CD4-positive, alpha-beta memory T cell (primary cell): ENCODE results near the gene TFF2. TPM values are rescaled to one million over a fixed set of nuclear protein-coding genes. Genes with fewer than 3 reads are reported as not detected.
A peak's percentile ranks its signal among the peaks of the same experiment; 100 is the strongest.

Source experiments
- CTCF ChIA-PET: fragments of 350-600 bp; sonication (Branson Sonifier 250); formaldehyde crosslinking; loops from one replicate; lab custom pipeline; 2021; ENCODE audit warnings: inconsistent platforms; ENCODE audit not compliant: partially characterized antibody; lab: Charles Lee
- POLR2A ChIA-PET: fragments of 350-600 bp; sonication (Branson Sonifier 250); formaldehyde crosslinking; loops from one replicate; lab custom pipeline; 2021; ENCODE audit not compliant: partially characterized antibody; lab: Charles Lee
- DNase-seq, 5 donors: peaks; one replicate each; pipeline versions ENCODE4 v3.0.0 to v3.0.0-alpha.2; 2020 to 2022; ENCODE audit warnings: mixed read lengths in 1 of 5
- H3K27ac ChIP-seq: one replicate; pipeline ENCODE4 v1.7.0; 2013; ENCODE audit warnings: low read depth, low read length
- H3K27me3 ChIP-seq: 2 replicates; pipeline ENCODE4 v1.7.0; 2013; ENCODE audit warnings: mild to moderate bottlenecking, low read length, moderate library complexity; ENCODE audit not compliant: insufficient read depth
- H3K36me3 ChIP-seq: 2 replicates; pipeline ENCODE4 v1.7.0; 2013; ENCODE audit warnings: mild to moderate bottlenecking, low read length, moderate library complexity; ENCODE audit not compliant: insufficient read depth
- H3K4me1 ChIP-seq: 2 replicates; pipeline ENCODE4 v1.7.0; 2013; ENCODE audit warnings: mild to moderate bottlenecking, low read length, moderate library complexity; ENCODE audit not compliant: insufficient read depth
- H3K4me3 ChIP-seq, 2 donors: one replicate each; pipeline ENCODE4 v1.7.0; 2013; ENCODE audit warnings: low read length in 2 of 2, mild to moderate bottlenecking in 1 of 2
- H3K9me3 ChIP-seq, 2 donors: one replicate each; pipeline ENCODE4 v1.7.0; 2013; ENCODE audit warnings: low read length in 2 of 2, control low read depth in 1 of 2; ENCODE audit not compliant: control insufficient read depth in 1 of 2
- H3K27ac Mint-ChIP-seq, 7 donors: one replicate each; pipeline ENCODE4 v1.8.0; 2020 to 2021; ENCODE audit warnings: mixed read lengths in 7 of 7, mild to moderate bottlenecking in 6 of 7, inconsistent platforms in 3 of 7, moderate library complexity in 3 of 7
- H3K27me3 Mint-ChIP-seq, 2 donors: one replicate each; pipeline ENCODE4 v1.8.0; 2020 to 2021; ENCODE audit warnings: mixed read lengths in 2 of 2
- H3K36me3 Mint-ChIP-seq, 2 donors: one replicate each; pipeline ENCODE4 v1.8.0; 2020 to 2021; ENCODE audit warnings: mixed read lengths in 2 of 2, inconsistent platforms in 1 of 2, mild to moderate bottlenecking in 1 of 2
- H3K4me1 Mint-ChIP-seq, 4 donors: one replicate each; pipeline ENCODE4 v1.8.0; 2020 to 2021; ENCODE audit warnings: mixed read lengths in 4 of 4, mild to moderate bottlenecking in 1 of 4
- H3K4me3 Mint-ChIP-seq, 8 donors: one replicate each; pipeline ENCODE4 v1.8.0; 2020 to 2021; ENCODE audit warnings: mixed read lengths in 8 of 8, mild to moderate bottlenecking in 7 of 8, moderate library complexity in 6 of 8, inconsistent platforms in 3 of 8
- H3K9me3 Mint-ChIP-seq, 8 donors: one replicate each; pipeline ENCODE4 v1.8.0; 2020 to 2021; ENCODE audit warnings: mixed read lengths in 8 of 8, mild to moderate bottlenecking in 5 of 8, inconsistent platforms in 3 of 8, moderate library complexity in 1 of 8
- intact Hi-C: fragments of 100-400 bp; cut with micrococcal nuclease; formaldehyde crosslinking; loops from one replicate; pipeline ENCODE4 v1.15.1; 2023
- polyA plus RNA-seq, 2 donors: library from polyadenylated mRNA; unstranded; fragments of 300-500 nt; fragmentation: Illumina TruSeq; gene quantifications; one replicate each; pipeline ENCODE4 v1.2.3, GENCODE V29; 2021
- total RNA-seq, 2 experiments: library from RNA; stranded (reverse); gene quantifications; one replicate each; pipeline ENCODE4 v1.2.3, GENCODE V29; 2021

The TFF2 gene, protein sequence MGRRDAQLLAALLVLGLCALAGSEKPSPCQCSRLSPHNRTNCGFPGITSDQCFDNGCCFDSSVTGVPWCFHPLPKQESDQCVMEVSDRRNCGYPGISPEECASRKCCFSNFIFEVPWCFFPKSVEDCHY
- total RNA-seq: not detected
- polyA plus RNA-seq: not detected

DNA sequence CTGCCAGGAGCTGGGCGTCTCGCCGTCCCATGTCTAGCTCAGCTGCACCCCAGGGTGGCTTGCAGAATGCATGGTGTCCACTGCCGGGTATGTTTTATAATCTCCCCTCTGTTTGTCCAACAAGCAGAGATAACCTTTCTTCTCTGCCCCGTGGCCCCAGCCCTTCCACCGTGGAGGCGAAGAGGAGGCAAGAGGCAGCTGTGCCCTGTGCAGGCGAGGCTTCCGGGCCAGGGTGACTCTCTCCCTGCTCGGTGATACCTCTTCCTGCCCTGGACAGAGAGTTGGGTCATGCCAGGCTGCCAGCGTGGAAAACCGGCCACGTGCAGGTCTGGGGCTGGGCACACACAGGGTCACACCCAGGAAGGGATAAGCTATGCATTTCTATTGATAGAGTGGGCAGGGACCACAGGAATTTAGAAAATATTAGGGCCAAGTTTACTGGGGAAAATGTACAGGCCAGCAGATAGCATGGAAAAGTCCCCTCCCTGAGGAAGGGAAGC, at the start of gene TFF2:
Gene TFF2 (minus strand): TSS at position 68 of the 500 bp plus-strand sequence. CDS start 37 bp downstream, at position 31.
- no peaks in the 10 kb centered on the region for H3K36me3 ChIP-seq
- Mint-ChIP-seq H3K9me3 (peaks cover 2 to 24% (median 16%) of the 10 kb centered on the region in 8 donors), H3K4me3 (no peak within 1 kb of the TSS), H3K27me3 (peaks cover 3 to 5% of the 10 kb centered on the region in 2 donors), H3K27ac (no peak within 1 kb of the TSS), H3K36me3 (peaks cover 3 to 8% of the 10 kb centered on the region in 2 donors), H3K4me1 (no peaks in the 10 kb centered on the region)
- no peaks in the 10 kb centered on the region for H3K4me1 ChIP-seq
- H3K27me3 ChIP-seq: no peaks in the 10 kb centered on the region
- no peak for DNase-seq
- no peaks in the 10 kb centered on the region for H3K9me3 ChIP-seq
- POLR2A ChIA-PET: no interaction called here
- no peak within 1 kb of the TSS for H3K27ac ChIP-seq
- CTCF ChIA-PET: no interaction called here
- H3K4me3 ChIP-seq: no peak within 1 kb of the TSS
- intact Hi-C loops: no loop called here

DNA sequence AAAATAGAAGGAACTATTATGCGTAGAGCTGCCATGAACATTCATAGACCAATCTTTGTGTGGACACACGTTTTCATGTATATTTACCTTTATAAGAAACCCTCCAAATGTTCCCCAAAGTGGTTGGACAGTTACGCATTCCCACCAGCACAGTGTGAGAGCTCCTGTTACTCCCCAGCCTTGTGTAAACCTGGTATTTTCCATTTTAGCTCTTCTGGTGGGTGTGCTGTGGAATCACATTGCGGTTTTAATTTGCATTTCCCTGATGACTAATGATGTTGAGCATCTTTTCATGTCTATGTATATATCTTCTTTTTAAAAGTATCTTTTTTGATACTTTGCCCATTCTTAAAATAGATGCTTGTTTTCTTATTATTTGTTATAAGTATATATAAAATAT, 49.7 kb upstream of the TFF2 start:
- peak in 1 of 5 donors; percentile 61 for DNase-seq
- intact Hi-C loops: loop anchor here (2.0 to 10.0 kb wide), 2 partner anchors 14 to 166 kb away; no protein-coding TSS in a partner anchor
- H3K4me3 Mint-ChIP-seq: peak overlapping the region in 5 of 8 donors; percentile 19 to 71 (median 53)

DNA sequence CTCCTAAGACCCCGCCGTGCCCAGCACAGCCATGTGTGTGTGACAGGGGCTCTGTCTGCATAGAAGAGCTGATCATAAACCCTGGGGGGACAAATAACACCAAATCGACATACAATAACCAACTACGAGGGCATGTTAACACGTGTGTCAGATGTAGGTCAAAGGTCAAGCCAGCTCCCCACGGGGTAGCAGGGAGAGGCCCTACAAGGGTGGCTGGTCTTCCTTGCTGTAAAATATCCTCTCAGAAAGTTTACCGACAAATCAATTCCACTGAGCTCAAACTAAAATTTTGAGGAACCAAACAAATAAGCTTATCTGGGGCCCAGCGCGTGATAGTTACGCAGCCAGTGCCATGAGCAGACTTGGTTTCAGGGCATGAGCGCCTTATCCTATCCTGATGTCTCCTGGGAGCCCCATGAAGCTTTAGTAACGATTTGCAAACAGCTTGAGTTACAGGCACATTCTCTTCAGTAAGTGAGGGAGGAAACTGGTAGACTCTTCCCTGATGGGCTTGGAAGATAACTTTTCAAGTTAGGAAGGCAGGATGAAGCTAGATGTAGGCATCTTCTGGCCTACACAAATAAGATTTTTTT, 47.7 kb upstream of the TFF2 start:
- Mint-ChIP-seq H3K27ac (peak overlapping the region in 5 of 7 donors; percentile 43 to 86 (median 74)), H3K27me3 (no peaks in the 10 kb centered on the region), H3K9me3 (peaks cover 0 to 8% (median 6%) of the 10 kb centered on the region in 8 donors), H3K4me1 (peaks cover 39 to 77% (median 51%) of the 10 kb centered on the region in 4 donors), H3K4me3 (peak overlapping the region in 4 of 8 donors; percentile 17 to 46 (median 36)), H3K36me3 (peaks cover under 1 to 4% of the 10 kb centered on the region in 2 donors)
- ChIA-PET CTCF (interaction anchor here (0.7 to 1.8 kb wide), 9 partner anchors 11 to 61 kb away, joined by 3 to 8 read pairs (median 3); no protein-coding TSS in a partner anchor), POLR2A (interaction anchor here (0.9 to 21.1 kb wide), 5 partner anchors 10 to 60 kb away, joined by 3 to 604 read pairs (median 4); no protein-coding TSS in a partner anchor)
- Histone ChIP-seq H3K27me3 (no peaks in the 10 kb centered on the region), H3K36me3 (no peaks in the 10 kb centered on the region), H3K4me1 (peaks cover 59% of the 10 kb centered on the region), H3K4me3 (no peak overlapping the region), H3K9me3 (no peaks in the 10 kb centered on the region), H3K27ac (no peak overlapping the region)
- intact Hi-C loops: no loop called here
- DNase-seq: no peak

More for the DNA sequence above, 49.7 kb upstream of the TFF2 start:
- Histone ChIP-seq H3K27ac (no peak overlapping the region), H3K4me3 (no peak overlapping the region), H3K9me3 (no peaks in the 10 kb centered on the region), H3K27me3 (no peaks in the 10 kb centered on the region), H3K4me1 (peaks cover 57% of the 10 kb centered on the region), H3K36me3 (no peaks in the 10 kb centered on the region)
- Mint-ChIP-seq H3K27me3 (no peaks in the 10 kb centered on the region), H3K27ac (peak overlapping the region; percentile 42 to 92 (median 77)), H3K9me3 (peaks cover 0 to 8% (median 6%) of the 10 kb centered on the region in 8 donors), H3K36me3 (peaks cover 4 to 9% of the 10 kb centered on the region in 2 donors), H3K4me1 (peaks cover 40 to 81% (median 52%) of the 10 kb centered on the region in 4 donors)
- ChIA-PET CTCF (interaction anchor here (1.3 to 1.9 kb wide), 4 partner anchors 10 to 49 kb away, joined by 3 to 4 read pairs (median 4); no protein-coding TSS in a partner anchor), POLR2A (interaction anchor here (0.6 to 21.1 kb wide), 2 partner anchors 22 to 1102 kb away, joined by 3 to 604 read pairs; no protein-coding TSS in a partner anchor)

DNA sequence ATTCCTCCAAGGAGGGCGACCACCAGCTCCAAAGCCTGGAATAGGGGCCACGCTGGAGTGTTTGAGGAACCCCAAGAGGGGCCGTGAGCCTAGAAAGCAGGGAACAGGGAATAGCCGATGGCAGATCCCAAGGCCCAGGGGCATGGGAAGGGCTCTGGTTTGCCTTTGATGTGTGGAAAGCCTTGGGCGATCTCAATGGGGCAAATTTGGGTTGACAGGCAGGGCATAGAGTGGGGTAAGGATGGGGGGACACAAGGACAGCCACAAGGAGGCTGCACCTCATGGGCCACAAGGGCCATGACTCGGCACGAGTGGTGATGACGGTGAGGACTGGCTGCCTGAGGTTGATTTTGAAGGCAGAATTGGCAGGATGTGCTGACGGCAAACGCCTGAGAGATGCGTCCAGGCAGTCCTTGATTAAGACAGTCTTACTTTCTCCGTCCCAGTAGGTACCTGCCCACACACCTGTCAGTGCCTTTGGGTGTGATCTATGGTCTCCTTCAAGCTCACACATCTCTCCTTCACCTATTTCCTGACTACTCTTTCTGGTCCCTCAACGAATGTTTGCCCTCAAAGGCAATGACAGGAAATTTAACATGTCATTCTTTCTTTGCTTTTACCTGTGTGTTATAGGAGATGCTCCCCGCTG, 47.1 kb upstream of the TFF2 start:
- H3K36me3 ChIP-seq: no peaks in the 10 kb centered on the region
- no peaks in the 10 kb centered on the region for H3K9me3 ChIP-seq
- intact Hi-C loops: no loop called here
- Mint-ChIP-seq H3K9me3 (peaks cover 0 to 8% (median 6%) of the 10 kb centered on the region in 8 donors), H3K4me1 (peaks cover 42 to 77% (median 53%) of the 10 kb centered on the region in 4 donors), H3K27ac (peak overlapping the region in 6 of 7 donors; percentile 17 to 86 (median 58)), H3K36me3 (peaks cover 0 to 4% of the 10 kb centered on the region in 2 donors), H3K27me3 (no peaks in the 10 kb centered on the region), H3K4me3 (peak overlapping the region in 4 of 8 donors; percentile 17 to 46 (median 32))
- H3K27me3 ChIP-seq: no peaks in the 10 kb centered on the region
- ChIA-PET POLR2A (interaction anchor here (2.8 to 21.1 kb wide), 2 partner anchors 9 to 25 kb away, joined by 11 to 604 read pairs; no protein-coding TSS in a partner anchor), CTCF (interaction anchor here (1.0 to 1.8 kb wide), 4 partner anchors 16 to 61 kb away, joined by 3 to 8 read pairs (median 4); no protein-coding TSS in a partner anchor)
- H3K27ac ChIP-seq: no peak overlapping the region
- DNase-seq: no peak
- H3K4me3 ChIP-seq: no peak overlapping the region
- peaks cover 59% of the 10 kb centered on the region for H3K4me1 ChIP-seq

DNA sequence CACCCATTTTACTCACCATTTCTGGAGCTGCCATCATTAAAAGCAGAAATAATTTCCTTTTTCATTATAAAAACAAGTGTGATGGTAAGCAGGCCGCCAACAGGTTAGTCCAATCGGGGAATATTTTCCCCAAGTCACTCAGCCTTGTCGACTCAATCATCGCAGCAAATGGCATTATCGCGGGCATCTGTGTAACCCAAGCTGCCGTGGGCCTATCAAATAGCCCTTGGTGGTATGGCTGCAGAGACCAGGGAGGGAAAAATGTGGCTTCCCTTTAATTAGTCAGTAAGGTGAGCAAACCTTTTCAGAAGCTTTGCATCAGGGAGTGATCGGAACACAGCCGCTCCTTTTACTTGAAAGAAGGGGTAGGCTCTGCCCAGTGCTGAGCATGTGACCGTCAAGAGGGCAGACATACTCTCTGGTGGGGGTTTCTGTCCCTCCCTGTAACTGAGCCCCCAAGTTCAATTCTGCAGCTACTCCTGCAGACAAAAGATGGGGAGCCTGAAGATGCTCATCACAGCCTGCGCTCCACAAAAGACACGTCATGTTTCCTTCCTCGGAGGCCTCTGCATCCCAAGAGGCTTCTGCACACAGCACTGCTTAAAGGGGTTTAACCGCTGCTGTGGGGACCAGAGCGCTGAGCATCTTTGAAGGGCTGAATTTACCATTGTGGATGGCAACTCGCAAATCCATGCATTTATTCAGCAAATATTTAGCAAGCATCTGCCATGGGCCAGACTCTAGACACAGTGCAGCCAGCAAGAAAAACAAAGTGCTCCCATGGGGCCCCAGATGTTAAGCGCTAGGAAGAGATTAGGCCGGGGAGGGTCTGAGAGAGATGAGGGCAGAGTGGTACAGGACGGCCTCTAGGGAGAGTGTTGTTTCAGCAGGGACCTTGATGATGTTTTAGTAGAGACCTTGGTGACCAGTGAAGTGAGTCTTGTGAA, 46.3 kb upstream of the TFF2 start:
- ChIA-PET POLR2A (interaction anchor here (2.8 to 21.1 kb wide), 2 partner anchors 8 to 26 kb away, joined by 11 to 604 read pairs; no protein-coding TSS in a partner anchor), CTCF (no interaction called here)
- Histone ChIP-seq H3K4me3 (no peak overlapping the region), H3K9me3 (no peaks in the 10 kb centered on the region), H3K27ac (no peak overlapping the region), H3K4me1 (peaks cover 57% of the 10 kb centered on the region), H3K36me3 (no peaks in the 10 kb centered on the region), H3K27me3 (no peaks in the 10 kb centered on the region)
- Mint-ChIP-seq H3K4me1 (peaks cover 41 to 77% (median 52%) of the 10 kb centered on the region in 4 donors), H3K27me3 (no peaks in the 10 kb centered on the region), H3K27ac (peak overlapping the region in 5 of 7 donors; percentile 11 to 86 (median 59)), H3K4me3 (peak overlapping the region in 4 of 8 donors; percentile 7 to 31 (median 17)), H3K36me3 (peaks cover 0 to 4% of the 10 kb centered on the region in 2 donors), H3K9me3 (peaks cover 0 to 8% (median 6%) of the 10 kb centered on the region in 8 donors)
- intact Hi-C loops: no loop called here
- DNase-seq: no peak
